GM12872 (cell line): ENCODE data around the gene BTAF1.

Source experiments
- CTCF ChIP-seq: IDR thresholded peaks from 3 replicates; pipeline ENCODE4 v1.5.1; 2011; ENCODE audit warnings: low read depth, mild to moderate bottlenecking, low read length, moderate library complexity; ENCODE audit not compliant: insufficient read depth

Gene BTAF1

GRCh38 chr10:91885362-91886079 lies 38.0 kb upstream of the BTAF1 start:
- no peak for TF ChIP-seq CTCF

GRCh38 chr10:91886954-91887271 lies 36.7 kb upstream of the BTAF1 start:
- TF ChIP-seq CTCF = no peak

- no peak for TF ChIP-seq CTCF
Observed at GRCh38 chr10:91887272-91888076, 36.1 kb upstream of the BTAF1 start.

GRCh38 chr10:91891125-91892001 lies 32.2 kb upstream of the BTAF1 start:
- no peak for TF ChIP-seq CTCF

GRCh38 chr10:91893051-91893450 lies 30.5 kb upstream of the BTAF1 start:
- TF ChIP-seq CTCF = no peak

- TF ChIP-seq CTCF = no peak
Observed at GRCh38 chr10:91896212-91896756, 27.3 kb upstream of the BTAF1 start.

GRCh38 chr10:91897421-91897820 lies 26.1 kb upstream of the BTAF1 start:
- TF ChIP-seq CTCF = no peak
